Coronary artery (tissue), 2 donors: Measurements from ENCODE around the gene RINL.

ENCODE experiments used
- DNase-seq: peaks from one replicate; pipeline ENCODE4 v3.0.0-alpha.2; 2017; ENCODE audit warnings: low spot score
- H3K27ac ChIP-seq, 2 donors: fragments of 200-600 bp; sonication (generic); one replicate each; pipeline ENCODE4 v1.5.1; 2016 to 2019
- H3K4me3 ChIP-seq: fragments of 200-600 bp; sonication (generic); 2 replicates; pipeline ENCODE4 v1.5.1; 2016; ENCODE audit warnings: mild to moderate bottlenecking, moderate library complexity
- TF ChIP-seq, protein P1 (sequence below): fragments of 200-600 bp; sonication (generic); IDR thresholded peaks from one replicate; pipeline ENCODE4 v1.5.1; 2019; ENCODE audit warnings: antibody characterized with exemption

RINL gene

DNA sequence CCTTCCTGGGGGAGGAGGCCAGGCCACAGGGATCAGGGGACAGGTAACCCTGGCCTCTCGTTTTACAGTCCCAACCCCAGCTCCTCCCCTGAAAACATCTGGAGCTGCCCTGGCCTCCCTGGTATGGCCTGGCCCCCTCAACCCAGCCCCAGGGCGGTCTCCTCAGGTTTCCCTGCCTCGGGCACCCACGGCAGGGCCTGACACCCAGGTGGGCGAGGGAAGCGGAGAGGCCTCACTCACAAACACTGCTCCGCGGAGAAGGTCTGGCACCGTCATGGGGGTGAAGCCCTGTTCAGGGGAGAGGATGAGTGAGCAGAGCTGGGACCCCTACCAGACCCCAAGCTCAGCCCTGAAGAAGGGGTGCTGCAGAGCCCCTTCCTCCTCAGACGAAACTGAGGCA lies 40.5 kb upstream of the RINL start:
- Histone ChIP-seq H3K4me3 (no peak overlapping the region), H3K27ac (no peak overlapping the region)
- TF ChIP-seq, protein P1, sequence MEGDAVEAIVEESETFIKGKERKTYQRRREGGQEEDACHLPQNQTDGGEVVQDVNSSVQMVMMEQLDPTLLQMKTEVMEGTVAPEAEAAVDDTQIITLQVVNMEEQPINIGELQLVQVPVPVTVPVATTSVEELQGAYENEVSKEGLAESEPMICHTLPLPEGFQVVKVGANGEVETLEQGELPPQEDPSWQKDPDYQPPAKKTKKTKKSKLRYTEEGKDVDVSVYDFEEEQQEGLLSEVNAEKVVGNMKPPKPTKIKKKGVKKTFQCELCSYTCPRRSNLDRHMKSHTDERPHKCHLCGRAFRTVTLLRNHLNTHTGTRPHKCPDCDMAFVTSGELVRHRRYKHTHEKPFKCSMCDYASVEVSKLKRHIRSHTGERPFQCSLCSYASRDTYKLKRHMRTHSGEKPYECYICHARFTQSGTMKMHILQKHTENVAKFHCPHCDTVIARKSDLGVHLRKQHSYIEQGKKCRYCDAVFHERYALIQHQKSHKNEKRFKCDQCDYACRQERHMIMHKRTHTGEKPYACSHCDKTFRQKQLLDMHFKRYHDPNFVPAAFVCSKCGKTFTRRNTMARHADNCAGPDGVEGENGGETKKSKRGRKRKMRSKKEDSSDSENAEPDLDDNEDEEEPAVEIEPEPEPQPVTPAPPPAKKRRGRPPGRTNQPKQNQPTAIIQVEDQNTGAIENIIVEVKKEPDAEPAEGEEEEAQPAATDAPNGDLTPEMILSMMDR, result no peak
- no peak for DNase-seq

DNA sequence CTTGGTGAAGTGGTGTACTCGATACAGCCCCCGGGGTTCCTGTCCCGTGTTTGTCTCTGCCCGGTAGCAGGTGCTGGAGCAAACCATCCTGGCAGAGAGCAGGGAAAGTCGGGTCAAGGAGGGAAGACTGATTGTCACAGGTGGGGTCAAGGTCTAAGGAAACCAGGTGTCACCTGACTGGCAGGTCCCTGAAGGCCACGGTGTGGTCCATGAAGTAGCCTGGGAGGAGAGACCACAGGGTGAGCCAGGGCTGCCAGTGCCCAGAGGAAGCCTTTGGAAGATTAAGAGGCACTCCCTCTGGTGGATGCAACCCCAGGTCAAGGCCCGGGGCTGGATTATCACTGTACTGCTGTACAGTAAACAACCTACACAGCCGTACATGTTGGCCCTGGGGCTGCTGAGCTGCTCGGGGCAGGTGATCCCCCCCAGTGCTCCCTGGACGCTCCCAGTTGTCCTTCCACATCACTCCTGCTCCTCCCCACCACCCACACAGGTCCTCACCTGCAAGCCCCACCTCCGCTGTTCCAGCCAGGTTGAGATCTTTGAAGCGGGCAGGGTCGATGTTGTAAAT lies 39.9 kb upstream of the RINL start:
- no peak overlapping the region for H3K27ac ChIP-seq

DNA sequence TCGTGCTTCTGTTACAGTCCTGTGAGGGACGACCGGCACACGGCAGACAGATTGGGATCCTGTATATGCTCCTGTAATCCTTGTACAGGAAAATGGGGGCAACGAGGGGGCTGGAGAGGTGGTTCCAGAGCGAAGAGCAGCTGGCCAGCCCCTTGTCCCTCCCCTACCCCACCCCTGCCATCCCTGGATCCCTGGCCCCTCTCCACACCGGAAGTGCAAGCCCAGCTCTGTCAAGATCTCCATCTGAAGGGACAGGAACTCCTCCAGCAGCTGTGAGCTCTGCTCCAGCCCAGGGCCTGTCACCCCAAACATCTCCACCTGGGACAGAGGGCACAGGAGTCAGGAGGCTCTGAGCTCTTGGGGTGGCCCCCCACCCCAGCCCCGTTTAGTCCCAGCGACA lies 39.4 kb upstream of the RINL start:
- no peak for DNase-seq
- Histone ChIP-seq H3K27ac (no peak overlapping the region), H3K4me3 (no peak overlapping the region)
- TF ChIP-seq, protein P1, result no peak

More for the DNA sequence above, 39.9 kb upstream of the RINL start:
- no peak for DNase-seq
- TF ChIP-seq, protein P1, result no peak
- H3K4me3 ChIP-seq, result no peak overlapping the region

DNA sequence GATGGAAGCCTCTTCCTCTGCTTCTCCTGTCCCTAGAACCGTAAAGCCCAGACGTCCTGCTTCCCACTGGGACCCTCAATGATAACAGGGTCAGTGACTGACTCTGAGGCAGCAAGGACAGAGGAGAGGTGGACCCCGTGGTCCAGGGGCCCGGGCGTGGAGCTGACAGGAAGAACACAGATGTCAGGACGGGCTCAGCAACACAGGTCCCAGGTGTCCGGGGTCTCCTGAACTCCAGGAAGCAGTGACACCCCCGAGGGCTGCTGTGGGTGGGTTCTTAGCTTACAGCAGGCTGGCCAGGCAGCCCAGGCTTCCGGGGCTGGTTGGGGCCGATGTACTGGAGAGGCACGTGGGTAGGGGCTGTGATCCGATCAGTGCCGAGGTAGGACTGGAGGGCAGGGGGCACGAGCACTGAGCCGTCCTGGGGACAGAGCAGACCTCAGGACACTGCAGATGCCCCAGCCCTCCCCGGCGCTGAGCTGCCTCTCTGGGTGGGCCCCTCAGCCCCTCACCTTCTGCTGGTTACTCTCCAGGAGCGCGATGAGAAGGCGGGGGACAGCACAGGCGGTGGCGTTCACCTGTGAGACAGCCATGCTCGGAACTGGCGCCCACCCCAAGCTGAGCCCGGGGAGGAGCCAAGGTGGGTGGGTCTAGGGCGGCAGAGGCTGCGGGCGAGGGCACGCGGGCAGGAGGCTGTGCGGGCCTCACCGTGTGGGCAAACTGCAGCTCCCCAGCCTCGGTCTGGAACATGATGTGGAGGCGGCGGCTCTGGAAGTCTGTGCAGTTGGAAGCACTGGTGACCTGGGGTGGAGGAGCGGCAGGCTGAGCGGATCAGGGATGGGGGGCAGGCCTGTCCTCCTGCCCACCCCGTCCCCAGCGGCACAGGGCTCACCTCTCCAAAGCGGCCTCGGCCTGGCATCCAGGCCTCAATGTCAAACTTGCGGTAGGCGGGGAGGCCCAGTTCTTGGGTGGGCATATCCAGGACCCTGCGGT lies 37.5 kb upstream of the RINL start:
- no peak overlapping the region for H3K27ac ChIP-seq
- DNase-seq, result no peak
- TF ChIP-seq, protein P1, result no peak
- H3K4me3 ChIP-seq, result no peak overlapping the region

DNA sequence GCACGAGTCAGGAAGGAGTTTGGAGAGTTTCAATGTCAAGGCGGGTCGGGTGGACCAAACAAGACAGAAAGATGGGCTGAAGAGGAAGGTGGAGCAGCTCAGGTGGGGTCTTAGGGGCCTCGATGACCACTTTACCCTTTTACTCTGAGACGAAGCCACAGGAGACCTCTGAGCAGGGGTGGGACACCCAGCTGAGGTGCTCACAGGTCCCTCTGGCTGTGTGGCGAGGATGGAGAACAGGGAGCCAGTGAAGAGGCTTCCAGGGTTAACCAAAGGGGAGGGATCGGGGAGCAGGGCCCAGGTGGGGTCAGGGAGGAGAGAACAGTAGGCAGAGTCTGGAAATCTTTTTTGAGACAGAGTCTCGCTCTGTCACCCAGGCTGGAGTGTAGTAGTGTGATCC lies 35.9 kb upstream of the RINL start:
- Histone ChIP-seq H3K27ac (no peak overlapping the region), H3K4me3 (no peak overlapping the region)
- no peak for DNase-seq
- TF ChIP-seq, protein P1, result no peak

DNA sequence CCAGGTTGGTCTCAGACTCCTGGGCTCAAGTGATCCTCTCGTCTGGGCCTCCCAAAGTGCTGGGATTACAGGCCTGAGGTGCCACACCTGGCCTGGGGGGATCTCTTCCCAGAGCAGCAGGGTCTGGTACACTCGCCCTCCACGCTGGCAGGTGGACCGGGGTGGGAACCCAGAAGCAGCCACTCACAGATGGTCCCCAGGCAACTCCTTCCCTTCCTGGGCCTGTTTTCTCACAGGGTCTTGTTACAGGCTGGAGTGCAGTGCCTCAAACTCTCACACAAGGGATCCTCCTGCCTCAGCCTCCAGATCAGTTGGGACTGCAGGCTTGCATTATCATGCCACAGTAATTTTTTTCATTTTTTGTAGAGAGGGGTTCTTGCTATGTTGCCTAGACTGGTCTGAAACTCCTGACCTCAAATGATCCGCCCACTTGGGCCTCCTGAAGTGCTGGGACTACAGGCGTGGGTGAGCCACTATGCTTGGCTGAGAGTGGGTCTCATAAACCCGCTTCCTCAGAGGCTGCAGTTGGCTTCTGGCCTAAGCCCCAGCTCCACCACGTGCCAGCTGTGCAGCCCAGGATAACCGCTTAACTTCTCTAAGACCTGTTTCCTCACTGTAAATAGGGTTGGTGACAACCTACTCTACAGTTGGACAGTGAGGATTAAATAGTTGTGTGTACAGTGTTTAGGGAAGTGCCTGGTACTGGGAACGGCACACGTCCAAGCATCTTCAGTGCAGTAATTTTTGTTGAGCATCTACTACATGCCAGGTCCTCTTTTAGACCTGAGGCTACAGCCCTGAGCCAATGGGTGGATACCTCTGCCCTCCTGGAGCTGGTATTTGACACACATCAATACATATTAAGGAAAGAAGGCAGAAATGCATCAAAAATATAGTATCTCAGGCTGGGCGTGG lies 34.8 kb upstream of the RINL start:
- H3K4me3 ChIP-seq, result no peak overlapping the region
- TF ChIP-seq, protein P1, result no peak
- H3K27ac ChIP-seq, result no peak overlapping the region
- no peak for DNase-seq
